C1 segment of cervical spinal cord (tissue), 14 donors: ENCODE measurements around the gene PGLYRP4.
"Not testable (repeated sequence)": the region's sequence is repeated elsewhere in the genome, so short reads cannot be mapped to it uniquely, and the experiment has no call there.

ENCODE experiments used
- DNase-seq, 14 donors: peaks; one replicate each; lab custom pipeline; 2025; lab: John Stamatoyannopoulos, UW

The PGLYRP4 gene

GRCh38 chr1:153356392-153357075 is 7.9 kb upstream of the PGLYRP4 start:
- no peak for DNase-seq

GRCh38 chr1:153355445-153356071 is 6.9 kb upstream of the PGLYRP4 start:
- peak in 2 of 14 donors; percentile 2 for DNase-seq

GRCh38 chr1:153354515-153355193 is 6.0 kb upstream of the PGLYRP4 start:
- DNase-seq = no peak

GRCh38 chr1:153353226-153353947 is 4.7 kb upstream of the PGLYRP4 start:
- no peak for DNase-seq

- peak in 9 of 14 donors; percentile 1 to 35 (median 5) for DNase-seq
These were observed 3.9 kb upstream of the PGLYRP4 start for GRCh38 chr1:153352523-153352922.

- DNase-seq = no peak
These were observed 1.8 kb upstream of the PGLYRP4 start for GRCh38 chr1:153350321-153350957.

- no peak for DNase-seq
These were observed 1.0 kb upstream of the PGLYRP4 start for GRCh38 chr1:153349363-153350320.

- DNase-seq = no peak
These were observed 785 bp downstream of the PGLYRP4 start for GRCh38 chr1:153347856-153348255.

GRCh38 chr1:153347049-153347448 is 1.6 kb downstream of the PGLYRP4 start:
- DNase-seq = not testable (repeated sequence)

GRCh38 chr1:153346077-153346723 is 2.4 kb downstream of the PGLYRP4 start:
- no peak for DNase-seq

- DNase-seq = no peak
These were observed 3.2 kb downstream of the PGLYRP4 start for GRCh38 chr1:153345187-153346076.

- no peak for DNase-seq
These were observed 4.0 kb downstream of the PGLYRP4 start for GRCh38 chr1:153344718-153345025.

GRCh38 chr1:153343811-153344717 is 4.6 kb downstream of the PGLYRP4 start:
- DNase-seq = no peak

GRCh38 chr1:153343040-153343681 is 5.5 kb downstream of the PGLYRP4 start:
- no peak for DNase-seq

GRCh38 chr1:153342178-153342577 is 6.5 kb downstream of the PGLYRP4 start:
- no peak for DNase-seq

GRCh38 chr1:153341431-153341934 is 7.2 kb downstream of the PGLYRP4 start:
- no peak for DNase-seq

GRCh38 chr1:153340356-153340755 is 8.3 kb downstream of the PGLYRP4 start:
- DNase-seq = no peak
